ENCODE measurements around the gene PIK3CB. TPM values are rescaled to one million over a fixed set of nuclear protein-coding genes. Genes with fewer than 3 reads are reported as not detected.

The PIK3CB gene
- total RNA-seq, 1 experiment from 2014 or later = 29.7 TPM

- TF ChIP-seq CTCF (IDR thresholded peaks at IDR 0.05; ENCODE audit: insufficient read depth in 1 of 2, low read depth in 1 of 2, low read length in 1 of 2, severe bottlenecking in 1 of 2, unreplicated experiment in 1 of 2) = no peak
- no peaks in the 10 kb centered on the region for H3K4me1 Mint-ChIP-seq (ENCODE audit: low read depth, unreplicated experiment)
- H3K36me3 Mint-ChIP-seq (ENCODE audit: insufficient read depth, unreplicated experiment) = peaks cover 8% of the 10 kb centered on the region
- no peak for DNase-seq
- no peaks in the 10 kb centered on the region for H3K36me3 ChIP-seq (ENCODE audit: control insufficient read depth, insufficient read depth, low read length)
- no TSS peak for BruUV-seq (replicated peaks)
- no peak overlapping the region for H3K4me3 Mint-ChIP-seq (ENCODE audit: unreplicated experiment)
- H3K4me3 ChIP-seq (ENCODE audit: low read depth, low read length) = no peak overlapping the region
- H3K27ac Mint-ChIP-seq (ENCODE audit: unreplicated experiment) = no peak overlapping the region
- H3K9me3 Mint-ChIP-seq (ENCODE audit: unreplicated experiment) = no peaks in the 10 kb centered on the region
- no peaks in the 10 kb centered on the region for H3K9me3 ChIP-seq
- ChIA-PET CTCF (no interaction called here), POLR2A (no interaction called here)
- no peaks in the 10 kb centered on the region for H3K27me3 Mint-ChIP-seq (ENCODE audit: insufficient read depth, unreplicated experiment)
- intact Hi-C loops (cut with micrococcal nuclease; ENCODE audit: unreplicated experiment) = no loop called here
- peaks cover 5% of the 10 kb centered on the region for H3K4me1 ChIP-seq
- H3K27me3 ChIP-seq (replicated peaks; ENCODE audit: control insufficient read depth, insufficient read depth, low read length) = no peaks in the 10 kb centered on the region
Measured at GRCh38 chr3:138818185-138818860, 16.4 kb downstream of the PIK3CB start.

- Mint-ChIP-seq H3K27me3 (ENCODE audit: insufficient read depth, unreplicated experiment) (no peaks in the 10 kb centered on the region), H3K4me1 (ENCODE audit: low read depth, unreplicated experiment) (no peaks in the 10 kb centered on the region), H3K4me3 (ENCODE audit: unreplicated experiment) (no peak overlapping the region), H3K36me3 (ENCODE audit: insufficient read depth, unreplicated experiment) (peaks cover 8% of the 10 kb centered on the region), H3K27ac (ENCODE audit: unreplicated experiment) (no peak overlapping the region), H3K9me3 (ENCODE audit: unreplicated experiment) (no peaks in the 10 kb centered on the region)
- TF ChIP-seq CTCF (IDR thresholded peaks at IDR 0.05; ENCODE audit: insufficient read depth in 1 of 2, low read depth in 1 of 2, low read length in 1 of 2, severe bottlenecking in 1 of 2, unreplicated experiment in 1 of 2) = no peak
- POLR2A ChIA-PET = no interaction called here
- intact Hi-C loops (cut with micrococcal nuclease; ENCODE audit: unreplicated experiment) = no loop called here
- Histone ChIP-seq H3K27me3 (replicated peaks; ENCODE audit: control insufficient read depth, insufficient read depth, low read length) (no peaks in the 10 kb centered on the region), H3K36me3 (ENCODE audit: control insufficient read depth, insufficient read depth, low read length) (no peaks in the 10 kb centered on the region), H3K9me3 (no peaks in the 10 kb centered on the region), H3K4me1 (no peaks in the 10 kb centered on the region), H3K4me3 (ENCODE audit: low read depth, low read length) (no peak overlapping the region)
- no peak for DNase-seq
- BruUV-seq (replicated peaks) = no TSS peak
- CTCF ChIA-PET = no interaction called here
Measured at GRCh38 chr3:138817695-138818094, 17.0 kb downstream of the PIK3CB start.

- no TSS peak for BruUV-seq (replicated peaks)
- Histone ChIP-seq H3K9me3 (no peaks in the 10 kb centered on the region), H3K27me3 (replicated peaks; ENCODE audit: control insufficient read depth, insufficient read depth, low read length) (no peaks in the 10 kb centered on the region), H3K4me3 (ENCODE audit: low read depth, low read length) (no peak overlapping the region), H3K36me3 (ENCODE audit: control insufficient read depth, insufficient read depth, low read length) (no peaks in the 10 kb centered on the region), H3K4me1 (no peaks in the 10 kb centered on the region)
- no peaks in the 10 kb centered on the region for H3K36me3 Mint-ChIP-seq (ENCODE audit: insufficient read depth, unreplicated experiment)
- H3K27ac Mint-ChIP-seq (ENCODE audit: unreplicated experiment) = no peak overlapping the region
- H3K27me3 Mint-ChIP-seq (ENCODE audit: insufficient read depth, unreplicated experiment) = no peaks in the 10 kb centered on the region
- no peak for DNase-seq
- ChIA-PET POLR2A (no interaction called here), CTCF (no interaction called here)
- no peak for TF ChIP-seq CTCF (IDR thresholded peaks at IDR 0.05; ENCODE audit: insufficient read depth in 1 of 2, low read depth in 1 of 2, low read length in 1 of 2, severe bottlenecking in 1 of 2, unreplicated experiment in 1 of 2)
- H3K9me3 Mint-ChIP-seq (ENCODE audit: unreplicated experiment) = no peaks in the 10 kb centered on the region
- no peaks in the 10 kb centered on the region for H3K4me1 Mint-ChIP-seq (ENCODE audit: low read depth, unreplicated experiment)
- no peak overlapping the region for H3K4me3 Mint-ChIP-seq (ENCODE audit: unreplicated experiment)
- intact Hi-C loops (cut with micrococcal nuclease; ENCODE audit: unreplicated experiment) = no loop called here
Measured at GRCh38 chr3:138812806-138813205, 21.9 kb downstream of the PIK3CB start.
